Activated B cell treated with CpG ODN at 0.5 μM for 24 hours (primary cell): Measurements from ENCODE around the gene PARP4. TPM values are rescaled to one million over a fixed set of nuclear protein-coding genes. Genes with fewer than 3 reads are reported as not detected.
"Not testable (repeated sequence)": the region's sequence is repeated elsewhere in the genome, so short reads cannot be mapped to it uniquely, and the experiment has no call there.

Experiments
- ATAC-seq: fragments of 200-7000 bp; cut with Tn5 transposase; one replicate; pipeline ENCODE4 v1.10.0; 2021; ENCODE audit warnings: low read depth, mild to moderate bottlenecking, moderate library complexity
- CTCF ChIA-PET: fragments of 350-600 bp; sonication (Branson Sonifier 250); formaldehyde crosslinking; loops from one replicate; lab custom pipeline; 2021; ENCODE audit warnings: antibody characterized with exemption; lab: Charles Lee
- POLR2A ChIA-PET: fragments of 350-600 bp; sonication (Branson Sonifier 250); formaldehyde crosslinking; loops from one replicate; lab custom pipeline; 2021; ENCODE audit warnings: antibody characterized with exemption; lab: Charles Lee
- DNase-seq: peaks from one replicate; pipeline ENCODE4 v3.0.0; 2022
- H3K27ac Mint-ChIP-seq: one replicate; pipeline ENCODE4 v1.8.0; 2020; ENCODE audit warnings: mixed read lengths
- H3K27me3 Mint-ChIP-seq: one replicate; pipeline ENCODE4 v1.8.0; 2021; ENCODE audit warnings: mixed read lengths
- H3K36me3 Mint-ChIP-seq: one replicate; pipeline ENCODE4 v1.8.0; 2021; ENCODE audit warnings: low read depth, mixed read lengths
- H3K4me1 Mint-ChIP-seq: one replicate; pipeline ENCODE4 v1.8.0; 2021; ENCODE audit warnings: mixed read lengths
- H3K4me3 Mint-ChIP-seq: one replicate; pipeline ENCODE4 v1.8.0; 2020; ENCODE audit warnings: mild to moderate bottlenecking, mixed read lengths
- H3K9me3 Mint-ChIP-seq: one replicate; pipeline ENCODE4 v1.8.0; 2020; ENCODE audit warnings: mixed read lengths
- intact Hi-C: fragments of 100-400 bp; cut with micrococcal nuclease; formaldehyde crosslinking; loops from one replicate; pipeline ENCODE4 v1.15.1; 2024
- total RNA-seq: library from RNA; stranded (reverse); gene quantifications from 2 replicates; pipeline ENCODE4 v1.2.3, GENCODE V29; 2022
- TF ChIP-seq, protein P1 (sequence below): fragments of 200-600 bp; IDR thresholded peaks from one replicate; pipeline ENCODE4 v1.8.0; 2022; ENCODE audit warnings: antibody characterized with exemption, mild to moderate bottlenecking

Gene PARP4
- total RNA-seq = 50.0 and 56.7 TPM in 2 replicates

DNA sequence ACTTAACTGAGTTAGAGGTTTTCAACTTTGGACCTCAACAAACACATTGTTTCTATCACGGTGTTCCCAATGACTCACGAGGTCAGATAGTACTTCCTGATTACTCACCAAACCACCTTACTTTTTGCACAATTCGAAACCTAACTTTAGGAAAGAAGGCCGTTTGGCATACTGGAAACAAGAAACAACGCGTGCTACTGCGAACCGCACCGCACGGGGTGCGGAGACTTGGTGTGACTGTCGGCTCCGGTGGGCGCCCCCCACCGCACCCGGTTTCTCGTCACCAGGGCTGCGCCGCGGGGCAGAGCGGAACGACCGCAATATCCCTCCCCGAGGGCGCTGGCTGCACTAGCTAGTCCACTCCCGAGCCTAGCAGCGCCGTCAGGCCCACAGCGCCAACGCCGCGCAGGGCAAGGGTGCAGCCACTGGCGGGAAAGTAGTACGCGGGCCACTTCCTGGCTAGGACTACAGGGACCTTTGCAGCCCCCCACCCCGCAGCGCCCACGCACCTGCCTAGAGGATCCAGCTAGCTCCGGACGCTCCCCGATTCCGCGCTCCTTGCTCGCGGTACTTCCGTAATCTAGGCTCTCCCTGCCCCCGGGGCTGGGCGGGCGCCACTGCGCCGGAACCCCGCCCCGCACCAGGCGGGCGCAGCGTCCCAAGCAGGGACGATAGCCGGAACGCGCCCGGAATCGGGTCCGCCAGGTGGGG is at the start of gene PARP4:
Gene PARP4 (minus strand): TSS at position 582 of the 711 bp plus-strand sequence. CDS start 9,002 bp downstream, outside the sequence.
- peak; percentile 81 for ATAC-seq
- Mint-ChIP-seq H3K4me3 (peak within 1 kb of the TSS; percentile 92), H3K4me1 (peaks cover 24% of the 10 kb centered on the region), H3K36me3 (peaks cover 22% of the 10 kb centered on the region), H3K9me3 (no peaks in the 10 kb centered on the region), H3K27ac (peak within 1 kb of the TSS; percentile 88), H3K27me3 (no peaks in the 10 kb centered on the region)
- ChIA-PET CTCF (interaction anchor here (0.8 kb wide), 1 partner anchor 54 kb away, joined by 3 read pairs; no protein-coding TSS in a partner anchor), POLR2A (interaction anchor here (0.6 to 0.9 kb wide), 3 partner anchors 285 to 410 kb away, joined by 3 to 8 read pairs (median 3); a partner anchor contains a TSS)
- DNase-seq = peak; percentile 70
- intact Hi-C loops = loop anchor here (1.0 to 5.0 kb wide), 7 partner anchors 45 to 934 kb away; partner anchors contain the start of genes MIPEP, NUP58 and SPATA13
- TF ChIP-seq, protein P1, sequence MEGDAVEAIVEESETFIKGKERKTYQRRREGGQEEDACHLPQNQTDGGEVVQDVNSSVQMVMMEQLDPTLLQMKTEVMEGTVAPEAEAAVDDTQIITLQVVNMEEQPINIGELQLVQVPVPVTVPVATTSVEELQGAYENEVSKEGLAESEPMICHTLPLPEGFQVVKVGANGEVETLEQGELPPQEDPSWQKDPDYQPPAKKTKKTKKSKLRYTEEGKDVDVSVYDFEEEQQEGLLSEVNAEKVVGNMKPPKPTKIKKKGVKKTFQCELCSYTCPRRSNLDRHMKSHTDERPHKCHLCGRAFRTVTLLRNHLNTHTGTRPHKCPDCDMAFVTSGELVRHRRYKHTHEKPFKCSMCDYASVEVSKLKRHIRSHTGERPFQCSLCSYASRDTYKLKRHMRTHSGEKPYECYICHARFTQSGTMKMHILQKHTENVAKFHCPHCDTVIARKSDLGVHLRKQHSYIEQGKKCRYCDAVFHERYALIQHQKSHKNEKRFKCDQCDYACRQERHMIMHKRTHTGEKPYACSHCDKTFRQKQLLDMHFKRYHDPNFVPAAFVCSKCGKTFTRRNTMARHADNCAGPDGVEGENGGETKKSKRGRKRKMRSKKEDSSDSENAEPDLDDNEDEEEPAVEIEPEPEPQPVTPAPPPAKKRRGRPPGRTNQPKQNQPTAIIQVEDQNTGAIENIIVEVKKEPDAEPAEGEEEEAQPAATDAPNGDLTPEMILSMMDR = no peak

DNA sequence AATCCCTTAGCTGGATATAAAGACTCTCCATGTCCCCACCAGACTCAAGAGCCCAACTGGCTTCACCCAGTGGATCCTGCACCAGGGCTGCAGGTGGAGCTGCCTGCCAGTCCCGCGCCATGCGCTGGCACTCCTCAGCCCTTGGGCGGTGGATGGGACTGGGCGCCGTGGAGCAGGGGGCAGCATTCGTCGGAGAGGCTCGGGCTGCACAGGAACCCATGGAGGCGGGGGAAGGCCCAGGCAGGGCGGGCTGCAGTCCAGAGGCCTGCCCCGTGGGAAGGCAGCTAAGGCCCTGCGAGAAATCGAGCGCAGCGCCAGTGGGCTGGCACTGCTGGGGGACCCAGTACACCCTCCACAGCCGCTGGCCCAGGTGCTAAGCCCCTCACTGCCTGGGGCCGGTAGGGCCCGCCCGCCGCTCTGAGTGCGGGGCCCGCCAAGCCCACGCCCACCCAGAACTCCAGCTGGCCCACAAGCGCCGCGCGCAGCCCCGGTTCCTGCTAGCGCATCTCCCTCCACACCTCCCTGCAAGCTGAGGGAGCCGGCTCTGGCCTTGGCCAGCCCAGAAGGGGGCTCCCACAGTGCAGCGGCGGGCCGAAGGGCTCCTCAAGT is 48.1 kb upstream of the PARP4 start:
- H3K27me3 Mint-ChIP-seq = peaks cover 28% of the 10 kb centered on the region
- DNase-seq, H3K4me3 Mint-ChIP-seq, POLR2A ChIA-PET, ATAC-seq, CTCF ChIA-PET, intact Hi-C loops, H3K9me3 Mint-ChIP-seq, H3K27ac Mint-ChIP-seq, H3K36me3 Mint-ChIP-seq: not testable (repeated sequence)
- peaks cover 15% of the 10 kb centered on the region for H3K4me1 Mint-ChIP-seq

- H3K9me3 Mint-ChIP-seq, DNase-seq, POLR2A ChIA-PET, H3K36me3 Mint-ChIP-seq, H3K4me1 Mint-ChIP-seq, CTCF ChIA-PET, ATAC-seq, H3K4me3 Mint-ChIP-seq, H3K27ac Mint-ChIP-seq: not testable (repeated sequence)
- peaks cover 28% of the 10 kb centered on the region for H3K27me3 Mint-ChIP-seq
- intact Hi-C loops = loop anchor here (5.0 kb wide), 1 partner anchor 47 kb away; the partner anchor contains the start of gene PARP4
Observed at GRCh38 chr13:24559431-24560218, 47.0 kb upstream of the PARP4 start.

DNA sequence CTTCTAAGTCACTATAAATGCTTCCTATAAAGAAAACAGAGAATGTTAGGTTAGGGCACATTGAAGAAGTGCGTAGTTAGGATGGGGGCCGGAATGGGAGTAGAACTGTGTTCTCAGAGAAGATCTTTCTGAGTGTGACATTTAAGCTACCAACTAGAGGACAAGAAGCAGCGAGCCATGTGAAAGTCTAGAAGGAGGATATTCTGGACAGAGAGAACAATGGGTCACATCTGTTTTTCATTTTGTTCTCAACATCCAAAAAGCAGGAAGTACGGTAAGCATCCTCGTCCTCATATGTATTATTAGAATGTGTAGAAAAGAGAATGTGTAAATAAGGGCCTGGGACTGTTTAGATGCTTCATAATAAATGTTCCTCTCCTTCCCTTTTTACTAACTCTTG is 44.5 kb upstream of the PARP4 start:
- Mint-ChIP-seq H3K27ac (no peak overlapping the region), H3K27me3 (peaks cover 42% of the 10 kb centered on the region), H3K4me3 (no peak overlapping the region), H3K9me3 (no peaks in the 10 kb centered on the region), H3K36me3 (no peaks in the 10 kb centered on the region), H3K4me1 (no peaks in the 10 kb centered on the region)
- intact Hi-C loops = loop anchor here (5.0 kb wide), 1 partner anchor 45 kb away; the partner anchor contains the start of gene PARP4
- POLR2A ChIA-PET = no interaction called here
- ATAC-seq (no peak), DNase-seq (no peak)
- TF ChIP-seq, protein P1 = no peak
- CTCF ChIA-PET = no interaction called here

- H3K36me3 Mint-ChIP-seq, intact Hi-C loops, ATAC-seq, H3K4me1 Mint-ChIP-seq, H3K4me3 Mint-ChIP-seq, H3K9me3 Mint-ChIP-seq, POLR2A ChIA-PET, CTCF ChIA-PET, H3K27ac Mint-ChIP-seq, DNase-seq: not testable (repeated sequence)
- H3K27me3 Mint-ChIP-seq = peaks cover 37% of the 10 kb centered on the region
Observed at GRCh38 chr13:24553892-24554291, 41.3 kb upstream of the PARP4 start.

GRCh38 chr13:24541476-24542352 is 29.1 kb upstream of the PARP4 start:
- POLR2A ChIA-PET, H3K9me3 Mint-ChIP-seq, H3K36me3 Mint-ChIP-seq, intact Hi-C loops, CTCF ChIA-PET, H3K27ac Mint-ChIP-seq: not testable (repeated sequence)
- peak; percentile 49 for ATAC-seq
- H3K4me1 Mint-ChIP-seq = peaks cover 10% of the 10 kb centered on the region
- peak; percentile 22 for DNase-seq
- H3K4me3 Mint-ChIP-seq = peak overlapping the region; percentile 82
- H3K27me3 Mint-ChIP-seq = peaks cover 36% of the 10 kb centered on the region
